AG04450 (cell line): ENCODE results near the gene ABCG5. TPM values are rescaled to one million over a fixed set of nuclear protein-coding genes. Genes with fewer than 3 reads are reported as not detected.

ENCODE experiments used
- CTCF ChIA-PET: fragments of 300-600, 350-600 bp; formaldehyde crosslinking; extraction: SDS; loops from one replicate; lab custom pipeline; 2022; ENCODE audit warnings: antibody characterized with exemption, inconsistent platforms; lab: Charles Lee
- POLR2A ChIA-PET: fragments of 350-600 bp; formaldehyde crosslinking; extraction: SDS; loops from one replicate; lab custom pipeline; 2021; ENCODE audit warnings: antibody characterized with exemption, inconsistent platforms; lab: Yijun Ruan, JAX
- DNase-seq: peaks from one replicate; pipeline ENCODE4 v3.0.0-alpha.2; 2011; ENCODE audit warnings: low read depth, low spot score
- H3K27ac ChIP-seq: one replicate; pipeline ENCODE4 v1.5.1; 2012; ENCODE audit warnings: low read depth, low read length, control low read depth
- H3K27me3 ChIP-seq: one replicate; pipeline ENCODE4 v1.6.0; 2012; ENCODE audit warnings: low read length; ENCODE audit not compliant: control insufficient read depth, insufficient read depth
- H3K4me3 ChIP-seq: 2 replicates; pipeline ENCODE4 v1.5.1; 2011; ENCODE audit warnings: mild to moderate bottlenecking, low read depth, low read length, control low read depth
- H3K9me3 ChIP-seq: 2 replicates; pipeline ENCODE4 v1.5.1; 2012; ENCODE audit warnings: low read length; ENCODE audit not compliant: control insufficient read depth, insufficient read depth
- CTCF ChIP-seq: IDR thresholded peaks from 2 replicates; pipeline ENCODE4 v1.5.1; 2011; ENCODE audit warnings: low read depth, low read length, control low read depth, inconsistent platforms
- polyA plus RNA-seq: library from polyadenylated mRNA; depleted of rRNA; stranded (reverse); fragments of >200 nt; gene quantifications from 2 replicates; pipeline ENCODE4 v1.2.3, GENCODE V29; 2011

Gene ABCG5
- polyA plus RNA-seq, 1 experiment = not detected

GRCh38 chr2:43819491-43820163 is 19.0 kb downstream of the ABCG5 start:
- H3K27ac ChIP-seq = no peak overlapping the region
- DNase-seq = no peak
- CTCF ChIA-PET = no interaction called here
- H3K27me3 ChIP-seq = peaks cover 21% of the 10 kb centered on the region
- TF ChIP-seq CTCF = no peak
- H3K9me3 ChIP-seq = no peaks in the 10 kb centered on the region
- POLR2A ChIA-PET = no interaction called here
- no peak overlapping the region for H3K4me3 ChIP-seq

- H3K4me3 ChIP-seq = no peak overlapping the region
- TF ChIP-seq CTCF = no peak
- H3K27ac ChIP-seq = no peak overlapping the region
- CTCF ChIA-PET = no interaction called here
- POLR2A ChIA-PET = no interaction called here
- H3K9me3 ChIP-seq = no peaks in the 10 kb centered on the region
- DNase-seq = no peak
- H3K27me3 ChIP-seq = peaks cover 16% of the 10 kb centered on the region
These were observed 19.9 kb downstream of the ABCG5 start for GRCh38 chr2:43818761-43819160.

- no peak overlapping the region for H3K4me3 ChIP-seq
- no peak for DNase-seq
- H3K27me3 ChIP-seq = no peaks in the 10 kb centered on the region
- ChIA-PET POLR2A (no interaction called here), CTCF (no interaction called here)
- H3K27ac ChIP-seq = no peak overlapping the region
- no peaks in the 10 kb centered on the region for H3K9me3 ChIP-seq
- no peak for TF ChIP-seq CTCF
These were observed 23.9 kb downstream of the ABCG5 start for GRCh38 chr2:43814711-43815110.

GRCh38 chr2:43812947-43813346 is 25.7 kb downstream of the ABCG5 start:
- no peak for TF ChIP-seq CTCF
- Histone ChIP-seq H3K27me3 (no peaks in the 10 kb centered on the region), H3K9me3 (no peaks in the 10 kb centered on the region), H3K27ac (no peak overlapping the region), H3K4me3 (no peak overlapping the region)
- CTCF ChIA-PET = no interaction called here
- DNase-seq = no peak
- POLR2A ChIA-PET = no interaction called here

GRCh38 chr2:43812006-43812405 is 26.6 kb downstream of the ABCG5 start:
- Histone ChIP-seq H3K9me3 (no peaks in the 10 kb centered on the region), H3K27me3 (no peaks in the 10 kb centered on the region), H3K4me3 (no peak overlapping the region), H3K27ac (no peak overlapping the region)
- ChIA-PET POLR2A (no interaction called here), CTCF (no interaction called here)
- DNase-seq = no peak
- no peak for TF ChIP-seq CTCF
